K562 (cell line): ENCODE measurements around the gene MAGEB2. TPM values are rescaled to one million over a fixed set of nuclear protein-coding genes. Genes with fewer than 3 reads are reported as not detected.

Source experiments
- ARID2 ChIP-seq: fragments of 450-650 bp; IDR thresholded peaks from 2 replicates; pipeline ENCODE4 v1.6.1; 2017; ENCODE audit warnings: antibody characterized with exemption, mild to moderate bottlenecking
- ATF3 ChIP-seq, 2 experiments: fragments of 450-650 bp in 1 of 2; sonication (generic) in 1 of 2; formaldehyde crosslinking in 1 of 2; IDR thresholded peaks in 1 of 2; conservative IDR thresholded peaks in 1 of 2; 2 replicates each; pipeline versions ENCODE4 v1.6.1 to v1.8.1; 2016 to 2023; ENCODE audit warnings: mild to moderate bottlenecking in 2 of 2, moderate library complexity in 2 of 2, inconsistent platforms in 1 of 2, missing genetic modification reagents in 1 of 2
- CREBBP ChIP-seq: IDR thresholded peaks from one replicate; pipeline ENCODE4 v1.6.1; 2012; ENCODE audit warnings: low read depth, mild to moderate bottlenecking, control low read depth, inconsistent platforms, low read length
- DDX20 ChIP-seq: fragments of 450-650 bp; IDR thresholded peaks from 2 replicates; pipeline ENCODE4 v1.6.1; 2016; ENCODE audit warnings: missing genetic modification characterization, low read depth, mild to moderate bottlenecking, missing compliant biosample characterization, moderate library complexity
- ELF1 ChIP-seq: fragments of 200-800 bp; sonication (Bioruptor generic); IDR thresholded peaks from 2 replicates; pipeline ENCODE4 v1.6.1; 2016; ENCODE audit warnings: missing genetic modification characterization, missing compliant biosample characterization
- ETS2 ChIP-seq: IDR thresholded peaks from 2 replicates; pipeline ENCODE4 v1.6.1; 2016; ENCODE audit warnings: borderline replicate concordance, missing genetic modification characterization, mild to moderate bottlenecking, moderate library complexity, missing compliant biosample characterization; ENCODE audit not compliant: poor library complexity, severe bottlenecking
- FOXA1 ChIP-seq: fragments of 450-650 bp; IDR thresholded peaks from 2 replicates; pipeline ENCODE4 v1.6.1; 2016; ENCODE audit warnings: mild to moderate bottlenecking, borderline replicate concordance
- HLTF ChIP-seq: fragments of 450-650 bp; IDR thresholded peaks from 2 replicates; pipeline ENCODE4 v1.6.1; 2016
- ILK ChIP-seq: fragments of 450-650 bp; IDR thresholded peaks from 2 replicates; pipeline ENCODE4 v1.6.1; 2016; ENCODE audit warnings: missing genetic modification characterization, low read depth, mild to moderate bottlenecking, missing compliant biosample characterization, moderate library complexity, borderline replicate concordance
- MYBL2 ChIP-seq, 2 experiments: fragments of 450-650 bp in 1 of 2; sonication (generic) in 1 of 2; formaldehyde crosslinking in 1 of 2; IDR thresholded peaks; 2 replicates each; pipeline versions ENCODE4 v1.6.1 to v1.8.1; 2017 to 2022; ENCODE audit warnings: borderline replicate concordance in 1 of 2, inconsistent platforms in 1 of 2, low read depth in 1 of 2, mild to moderate bottlenecking in 1 of 2, missing genetic modification reagents in 1 of 2, moderate library complexity in 1 of 2
- POLR2H ChIP-seq: IDR thresholded peaks from 2 replicates; pipeline ENCODE4 v1.6.1; 2016; ENCODE audit warnings: missing genetic modification characterization, low read depth, mild to moderate bottlenecking, control low read depth, missing compliant biosample characterization, moderate library complexity
- SMARCC2 ChIP-seq: fragments of 450-650 bp; IDR thresholded peaks from 2 replicates; pipeline ENCODE4 v1.6.1; 2017; ENCODE audit warnings: antibody characterized with exemption, moderate library complexity, mild to moderate bottlenecking, low read depth
- TAF15 ChIP-seq: fragments of 200-400 bp; formaldehyde crosslinking; IDR thresholded peaks from 2 replicates; pipeline ENCODE4 v1.6.1; 2017; ENCODE audit warnings: mild to moderate bottlenecking, low read depth, low read length, moderate library complexity
- TEAD4 ChIP-seq, 2 experiments: sonication (generic) in 1 of 2; formaldehyde crosslinking in 1 of 2; IDR thresholded peaks; 2 replicates each; pipeline versions ENCODE4 v1.6.1 to v1.8.0; 2012 to 2022; ENCODE audit warnings: borderline replicate concordance in 1 of 2, inconsistent platforms in 1 of 2, low read length in 1 of 2, mild to moderate bottlenecking in 1 of 2, missing genetic modification reagents in 1 of 2
- U2AF1 ChIP-seq: fragments of 200-400 bp; formaldehyde crosslinking; optimal IDR thresholded peaks from 2 replicates; pipeline ENCODE3; 2017; ENCODE audit warnings: mild to moderate bottlenecking, low read depth, low read length, moderate library complexity
- ZC3H4 ChIP-seq: sonication (generic); formaldehyde crosslinking; IDR thresholded peaks from 2 replicates; pipeline ENCODE4 v1.9.0; 2021; ENCODE audit warnings: missing genetic modification reagents, borderline replicate concordance
- ZFPM2 ChIP-seq: fragments of 250-450 bp; sonication (Bioruptor Pico); IDR thresholded peaks from 2 replicates; pipeline ENCODE4 v1.5.1; 2022; ENCODE audit warnings: mild to moderate bottlenecking
- ZNF217 ChIP-seq: sonication (generic); formaldehyde crosslinking; IDR thresholded peaks from 2 replicates; pipeline ENCODE4 v1.8.0; 2022; ENCODE audit warnings: mild to moderate bottlenecking, missing genetic modification reagents
- ZNF23 ChIP-seq: fragments of 250-450 bp; sonication (Bioruptor Pico); IDR thresholded peaks from 2 replicates; pipeline ENCODE4 v1.4.0; 2020; ENCODE audit warnings: mild to moderate bottlenecking
- ZNF407 ChIP-seq: fragments of 450-650 bp; IDR thresholded peaks from 2 replicates; pipeline ENCODE4 v1.6.1; 2016; ENCODE audit warnings: low read depth
- polyA plus RNA-seq, 8 experiments: library from polyadenylated mRNA; depleted of rRNA in 4 of 8; stranded (reverse) in 5 of 8; unstranded in 3 of 8; fragments of >200 nt; fragmentation: Nextera tagmentation in 2 of 8; fragmentation: Illumina TruSeq in 1 of 8; extraction: Ambion mirVana in 2 of 8; extraction: Trizol in 1 of 8; gene quantifications; 2 replicates each; pipeline versions ENCODE4 v1.2.1 to v1.2.3, GENCODE V29; 2011 to 2014; ENCODE audit warnings: inconsistent platforms in 1 of 8, missing spikeins in 1 of 8
- total RNA-seq, 7 experiments: library from RNA; depleted of rRNA in 6 of 7; stranded (reverse); fragments of >200 nt in 6 of 7; fragmentation: Illumina TruSeq in 2 of 7; extraction: Trizol in 2 of 7; gene quantifications; 2 replicates each; pipeline versions ENCODE4 v1.2.1 to v1.2.3, GENCODE V29; 2011 to 2021; ENCODE audit warnings: low replicate concordance in 1 of 7

MAGEB2 gene
- total and polyA plus RNA-seq, 9 of the 15 experiments (the other 6 are each of a cell fraction or from before 2014, with no cell fraction given), result 21.6 to 277 (median 88.8) TPM

GRCh38 chrX:30217465-30217864 is 2.1 kb downstream of the MAGEB2 start (continued):
- no peak for TF ChIP-seq DDX20
- TF ChIP-seq MYBL2 (IDR thresholded peaks at IDR 0.05; ENCODE audit: low read depth), result no peak
- no peak for TF ChIP-seq MYBL2 (CRISPR knock-in tag; IDR thresholded peaks at IDR 0.05; ENCODE audit: borderline replicate concordance)
- no peak for TF ChIP-seq TAF15
- no peak for TF ChIP-seq ZNF23 (CRISPR knock-in tag)
- TF ChIP-seq ELF1 (tag), result peak; percentile 13; the same call in 1 of the 2 replicates
- TF ChIP-seq ILK (tag), result no peak
- TF ChIP-seq ZNF407, result no peak
- TF ChIP-seq FOXA1, result no peak
- TF ChIP-seq ZFPM2 (CRISPR knock-in tag), result no peak
- no peak for TF ChIP-seq CREBBP
- peak; percentile 82 for TF ChIP-seq TEAD4 (IDR thresholded peaks at IDR 0.05; ENCODE audit: low read length)
- no peak for TF ChIP-seq TEAD4 (CRISPR knock-in tag; IDR thresholded peaks at IDR 0.05; ENCODE audit: borderline replicate concordance)
- TF ChIP-seq ZNF217, result no peak
- TF ChIP-seq ETS2, result no peak
- no peak for TF ChIP-seq SMARCC2
- TF ChIP-seq HLTF, result no peak
- TF ChIP-seq U2AF1, result no peak
- TF ChIP-seq POLR2H (tag), result peak; percentile 52; the same call in 1 of the 2 replicates
- no peak for TF ChIP-seq ZC3H4 (CRISPR knock-in tag)
- no peak for TF ChIP-seq ATF3 (IDR thresholded peaks at IDR 0.05)
- no peak for TF ChIP-seq ATF3 (CRISPR knock-in tag; conservative IDR thresholded peaks at IDR 0.05)
- TF ChIP-seq ARID2, result no peak
